Peyer's patch (tissue), 4 donors: ENCODE results near the gene KIR3DL3.

Experiments
- POLR2A ChIP-seq, 2 donors: fragments of 450-650 bp; IDR thresholded peaks; one replicate each; pipeline ENCODE4 v1.5.1; 2017; ENCODE audit warnings: antibody characterized with exemption in 2 of 2, mild to moderate bottlenecking in 2 of 2, moderate library complexity in 2 of 2
- TF ChIP-seq, protein P1 (sequence below), 6 experiments: fragments of 450-650 bp in 4 of 6; fragments of 200-600 bp in 2 of 6; sonication (generic) in 1 of 6; IDR thresholded peaks; one replicate each; pipeline ENCODE4 v1.5.1; 2017 to 2019; ENCODE audit warnings: antibody characterized with exemption in 6 of 6, mild to moderate bottlenecking in 3 of 6, moderate library complexity in 1 of 6

DNA sequence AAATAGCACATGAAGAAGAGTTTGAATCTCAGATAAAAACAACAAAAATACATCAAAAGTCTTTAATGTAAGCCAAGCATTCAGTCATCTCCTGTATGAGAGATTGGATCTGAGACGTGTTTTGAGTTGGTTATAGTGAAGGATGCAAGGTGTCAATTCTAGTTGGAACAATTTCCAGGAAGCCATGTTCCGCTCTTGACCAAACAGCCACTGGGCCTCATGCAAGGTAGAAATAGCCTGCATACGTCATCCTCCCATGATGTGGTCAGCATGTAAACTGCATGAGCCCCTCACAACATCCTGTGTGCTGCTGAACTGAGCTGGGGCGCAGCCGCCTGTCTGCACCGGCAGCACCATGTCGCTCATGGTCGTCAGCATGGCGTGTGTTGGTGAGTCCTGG, at the start of gene KIR3DL3:
- TF ChIP-seq, protein P1, sequence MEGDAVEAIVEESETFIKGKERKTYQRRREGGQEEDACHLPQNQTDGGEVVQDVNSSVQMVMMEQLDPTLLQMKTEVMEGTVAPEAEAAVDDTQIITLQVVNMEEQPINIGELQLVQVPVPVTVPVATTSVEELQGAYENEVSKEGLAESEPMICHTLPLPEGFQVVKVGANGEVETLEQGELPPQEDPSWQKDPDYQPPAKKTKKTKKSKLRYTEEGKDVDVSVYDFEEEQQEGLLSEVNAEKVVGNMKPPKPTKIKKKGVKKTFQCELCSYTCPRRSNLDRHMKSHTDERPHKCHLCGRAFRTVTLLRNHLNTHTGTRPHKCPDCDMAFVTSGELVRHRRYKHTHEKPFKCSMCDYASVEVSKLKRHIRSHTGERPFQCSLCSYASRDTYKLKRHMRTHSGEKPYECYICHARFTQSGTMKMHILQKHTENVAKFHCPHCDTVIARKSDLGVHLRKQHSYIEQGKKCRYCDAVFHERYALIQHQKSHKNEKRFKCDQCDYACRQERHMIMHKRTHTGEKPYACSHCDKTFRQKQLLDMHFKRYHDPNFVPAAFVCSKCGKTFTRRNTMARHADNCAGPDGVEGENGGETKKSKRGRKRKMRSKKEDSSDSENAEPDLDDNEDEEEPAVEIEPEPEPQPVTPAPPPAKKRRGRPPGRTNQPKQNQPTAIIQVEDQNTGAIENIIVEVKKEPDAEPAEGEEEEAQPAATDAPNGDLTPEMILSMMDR (IDR thresholded peaks at IDR 0.05) = no peak
- no peak for TF ChIP-seq POLR2A (IDR thresholded peaks at IDR 0.05)
